Ovary (tissue), 3 donors: ENCODE data around the gene ABCB6.

Source experiments
- CTCF ChIP-seq, 3 donors: fragments of 450-650 bp in 2 of 3; fragments of 200-600 bp in 1 of 3; IDR thresholded peaks; one replicate each; pipeline versions ENCODE4 v1.5.1 to v1.8.0; 2016 to 2022; ENCODE audit warnings: antibody characterized with exemption in 3 of 3, mild to moderate bottlenecking in 1 of 3
- EP300 ChIP-seq: sonication (generic); formaldehyde crosslinking; IDR thresholded peaks from one replicate; pipeline ENCODE4 v1.6.1; 2017; ENCODE audit warnings: antibody characterized with exemption
- donor health status: DM: no; HTN: no; CAD: no.

- TF ChIP-seq CTCF (IDR thresholded peaks at IDR 0.05) (no peak), EP300 (no peak)
Observed at GRCh38 chr2:219204425-219205164, 14.2 kb downstream of the ABCB6 start.
